GM18873 (cell line): ENCODE data around the gene MORC2.

Source experiments
- ATAC-seq: cut with Tn5 transposase; IDR thresholded peaks from one replicate; pipeline ENCODE4 v1.9.1; 2021; ENCODE audit warnings: mild to moderate bottlenecking, moderate library complexity, moderate number of reproducible peaks; ENCODE audit not compliant: unreplicated experiment, low FRiP score

Gene MORC2

DNA sequence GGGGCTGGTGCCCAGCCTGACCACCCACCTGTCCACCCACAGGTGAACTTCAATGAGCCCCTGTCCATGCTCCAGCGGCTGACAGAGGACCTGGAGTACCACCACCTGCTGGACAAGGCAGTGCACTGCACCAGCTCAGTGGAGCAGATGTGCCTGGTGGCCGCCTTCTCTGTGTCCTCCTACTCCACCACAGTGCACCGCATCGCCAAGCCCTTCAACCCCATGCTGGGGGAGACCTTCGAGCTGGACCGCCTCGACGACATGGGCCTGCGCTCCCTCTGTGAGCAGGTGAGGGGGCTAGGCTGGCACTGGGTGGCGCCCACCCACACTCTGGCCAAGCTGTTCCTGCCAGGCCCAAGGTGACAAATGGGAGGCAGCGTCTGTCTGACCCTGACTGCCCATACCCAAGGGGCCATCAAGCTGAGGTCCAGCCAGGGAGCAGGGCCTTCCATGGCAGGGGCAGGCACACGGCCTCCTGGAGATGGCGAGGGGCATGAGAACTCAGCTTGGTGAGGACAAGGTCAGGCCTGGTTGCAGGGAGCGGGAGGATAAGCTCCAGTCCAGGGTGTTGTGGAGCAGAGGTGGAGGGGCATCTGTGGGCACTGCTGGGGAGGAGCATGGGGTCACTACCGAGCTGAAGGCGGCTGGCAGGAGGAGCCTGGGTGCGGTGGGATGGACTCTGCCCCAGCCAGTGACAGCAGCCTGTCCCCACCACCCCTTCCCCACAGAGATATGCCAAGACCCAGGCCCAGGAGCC, 77.7 kb downstream of the MORC2 start:
- no peak for ATAC-seq

DNA sequence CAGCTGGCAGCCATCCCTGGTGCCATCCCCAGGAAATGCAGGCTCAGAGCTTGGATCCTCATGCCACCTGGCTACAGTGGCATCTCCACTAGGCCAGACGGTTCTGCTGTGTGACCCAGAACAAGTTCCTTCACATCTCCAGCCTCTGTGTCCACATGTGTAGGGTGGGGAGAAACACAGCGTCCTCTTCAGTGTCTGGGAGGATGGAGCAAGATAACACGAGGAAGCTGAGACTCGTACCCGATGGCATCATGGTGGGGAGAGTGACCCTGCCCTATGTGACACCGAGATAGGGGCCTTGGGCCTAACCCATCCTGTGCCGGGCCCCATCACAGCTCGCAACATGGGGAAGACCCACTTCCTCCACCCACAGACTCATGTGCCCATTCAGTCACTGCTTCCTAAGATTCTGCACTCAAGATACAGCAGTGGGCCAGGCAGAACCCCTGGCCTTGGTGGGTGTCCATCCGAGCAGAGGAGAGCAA, 78.5 kb downstream of the MORC2 start:
- no peak for ATAC-seq

DNA sequence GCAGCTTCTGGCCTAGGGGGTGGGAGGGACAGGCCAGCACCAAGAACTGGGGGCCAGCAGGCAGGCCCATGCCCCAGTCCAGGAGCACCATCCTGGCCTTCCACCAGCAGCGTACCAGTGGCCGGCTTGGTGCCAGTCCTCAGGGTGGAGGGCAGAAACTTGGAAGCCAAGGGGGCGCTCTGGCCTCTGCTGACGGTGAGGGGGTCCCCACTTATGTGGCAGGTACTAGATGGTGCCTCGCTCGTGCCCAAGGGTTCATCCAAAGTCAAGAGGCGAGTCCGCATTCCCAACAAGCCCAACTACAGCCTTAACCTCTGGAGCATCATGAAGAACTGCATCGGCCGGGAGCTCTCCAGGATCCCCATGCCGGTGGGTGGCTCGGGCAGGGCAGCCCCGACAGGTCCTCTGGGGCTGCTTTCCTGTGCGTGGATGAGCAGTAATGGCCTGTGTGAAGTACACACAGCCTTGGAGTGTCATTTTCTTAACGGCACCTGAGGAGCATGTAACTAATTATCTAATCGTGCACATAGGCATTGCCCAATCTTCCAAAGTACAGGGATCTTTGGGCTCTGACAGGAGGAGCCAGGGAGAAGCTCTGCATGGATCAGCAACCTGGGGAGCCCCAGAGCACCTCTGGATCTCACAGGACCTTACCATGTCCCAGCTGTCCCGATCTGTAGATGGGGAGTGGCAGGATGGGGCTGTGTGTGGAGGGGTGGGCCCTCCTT, 79.1 kb downstream of the MORC2 start:
- ATAC-seq, result no peak

DNA sequence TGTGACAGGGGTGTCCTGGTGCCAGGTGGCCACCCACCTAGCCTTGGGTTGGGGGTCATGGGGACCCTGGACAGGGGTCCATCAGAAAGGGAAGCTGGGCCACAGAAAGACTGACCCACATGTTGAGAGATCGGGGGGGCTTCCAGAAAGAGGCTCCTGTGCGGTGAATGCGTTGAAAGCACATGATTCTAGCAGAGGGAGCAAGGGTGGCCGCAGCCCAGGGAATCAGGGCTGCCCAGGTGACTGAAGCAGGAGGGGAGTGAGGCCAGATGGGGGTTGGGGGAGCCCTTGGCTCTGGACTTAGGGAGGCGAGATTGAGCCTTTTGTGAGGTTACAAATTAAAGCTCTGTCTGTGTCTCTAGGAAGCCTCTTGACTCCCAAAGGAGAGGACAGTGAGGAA, 80.7 kb downstream of the MORC2 start:
- ATAC-seq, result no peak

DNA sequence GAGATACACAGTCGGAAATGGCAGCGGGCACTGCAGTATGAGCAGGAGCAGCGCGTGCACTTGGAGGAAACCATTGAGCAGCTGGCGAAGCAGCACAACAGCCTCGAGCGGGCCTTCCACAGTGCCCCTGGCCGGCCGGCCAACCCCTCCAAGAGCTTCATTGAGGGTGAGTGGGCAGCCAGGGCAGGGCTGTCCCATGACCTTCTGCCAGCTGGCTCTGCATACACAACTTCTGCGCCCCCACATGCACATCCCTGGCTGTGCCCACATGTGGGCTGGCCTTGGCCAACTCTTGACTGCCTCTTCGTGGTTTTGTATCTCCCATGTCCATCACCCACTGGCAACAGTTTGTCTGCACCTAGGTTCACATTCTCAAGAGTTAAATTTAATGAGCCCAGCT, 81.1 kb downstream of the MORC2 start:
- no peak for ATAC-seq

DNA sequence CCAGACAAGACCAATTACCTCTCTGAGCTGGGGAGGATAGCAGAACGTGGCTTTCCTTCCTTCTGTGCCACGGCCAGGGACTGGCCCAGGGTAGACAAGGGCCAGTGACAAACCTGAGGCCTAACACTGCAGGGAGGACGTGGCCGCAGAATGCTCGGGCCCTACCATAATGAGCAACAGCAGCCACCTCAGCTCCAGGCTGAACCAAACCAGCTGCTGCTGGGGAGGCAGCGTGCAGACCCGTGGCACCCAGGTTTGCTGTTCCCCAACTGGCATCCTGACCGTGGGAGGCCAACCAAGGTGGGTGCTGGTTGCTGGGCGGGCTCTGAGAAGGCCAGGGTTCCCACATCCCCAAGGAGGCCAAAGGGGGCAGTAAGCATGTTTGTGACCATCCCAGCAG, 83.0 kb downstream of the MORC2 start:
- no peak for ATAC-seq

DNA sequence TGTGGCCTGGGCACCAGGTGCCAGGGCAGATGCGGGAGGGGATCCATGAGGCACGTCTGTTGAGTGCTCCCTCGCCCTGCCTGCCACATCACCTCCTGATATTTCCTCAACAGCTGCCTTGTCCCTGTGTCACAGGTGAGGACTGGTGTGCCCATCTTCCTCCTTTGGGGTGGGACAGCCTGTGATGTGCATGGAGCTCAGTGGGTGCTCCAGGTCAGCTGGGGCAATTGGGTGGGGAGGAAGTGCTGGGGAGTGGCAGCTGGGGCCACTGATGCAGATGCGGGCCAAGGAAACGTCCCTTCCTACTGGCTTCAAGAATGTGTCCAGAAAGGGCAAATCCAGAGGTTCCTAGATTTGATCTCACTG, 83.6 kb downstream of the MORC2 start:
- no peak for ATAC-seq

DNA sequence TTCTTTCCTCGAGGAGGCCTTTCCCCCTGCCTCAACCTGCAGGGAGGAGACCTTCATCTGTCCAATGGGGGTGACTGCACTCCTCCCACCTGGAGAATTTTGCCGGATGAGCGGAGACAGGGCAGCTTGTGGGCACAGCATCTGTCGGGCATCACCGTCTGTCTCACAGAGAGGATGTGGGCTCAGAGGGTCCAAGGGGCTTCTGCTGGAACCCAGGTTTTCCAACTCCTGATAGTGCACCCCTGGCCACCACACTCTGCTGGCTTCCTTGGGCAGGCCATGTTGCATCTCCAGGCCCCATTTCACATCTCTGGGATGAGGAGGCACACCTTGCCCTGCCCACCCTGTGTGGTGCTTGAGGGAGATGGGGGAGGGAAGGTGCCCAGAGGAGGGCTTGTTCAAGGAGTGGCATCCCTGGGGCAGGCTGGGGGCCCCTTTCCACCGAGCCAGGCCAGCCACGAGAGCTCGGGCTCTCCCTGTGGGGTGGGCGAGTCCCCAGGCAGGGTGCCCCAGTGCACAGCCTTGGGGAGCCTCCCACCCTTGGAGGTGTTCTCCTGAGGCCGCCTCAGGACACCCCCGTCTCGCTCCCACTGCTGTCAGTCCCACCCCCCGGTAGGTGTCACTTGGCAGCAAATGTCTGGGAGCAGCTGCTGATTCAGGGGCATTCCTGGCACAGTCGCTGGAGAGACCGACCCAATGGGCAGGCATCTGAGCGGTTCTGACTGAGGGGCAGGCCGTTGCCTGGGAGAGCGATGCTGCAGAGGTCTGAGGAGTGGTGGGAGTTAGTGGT, 84.2 kb downstream of the MORC2 start:
- no peak for ATAC-seq

DNA sequence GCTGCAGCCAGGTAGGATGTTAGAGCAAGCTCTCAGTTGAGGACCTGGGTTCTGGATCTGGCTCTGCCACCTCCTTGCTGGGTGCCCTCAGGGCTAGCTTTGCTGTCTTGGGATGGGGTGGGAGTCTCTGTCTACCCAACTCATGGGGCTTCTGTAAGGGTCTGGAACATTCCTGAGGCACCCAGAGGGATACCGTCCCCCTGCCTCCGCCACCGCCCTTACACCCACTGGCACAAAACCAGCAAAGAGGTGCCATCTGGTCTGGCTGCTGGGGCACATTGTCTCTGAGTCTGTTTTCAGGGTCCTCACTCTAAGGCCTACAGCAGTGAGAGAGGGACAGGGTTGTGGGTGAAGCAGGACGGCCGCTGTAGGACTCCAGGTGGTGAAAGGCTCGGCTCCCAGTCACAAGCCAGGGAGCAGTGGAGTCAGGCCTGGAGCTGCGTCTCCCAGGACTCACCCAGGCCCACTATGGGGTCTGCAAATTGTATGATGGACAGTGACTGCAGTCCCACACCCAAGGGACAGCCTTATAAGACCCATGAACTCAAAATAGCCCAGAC, 84.9 kb downstream of the MORC2 start:
- ATAC-seq, result no peak

DNA sequence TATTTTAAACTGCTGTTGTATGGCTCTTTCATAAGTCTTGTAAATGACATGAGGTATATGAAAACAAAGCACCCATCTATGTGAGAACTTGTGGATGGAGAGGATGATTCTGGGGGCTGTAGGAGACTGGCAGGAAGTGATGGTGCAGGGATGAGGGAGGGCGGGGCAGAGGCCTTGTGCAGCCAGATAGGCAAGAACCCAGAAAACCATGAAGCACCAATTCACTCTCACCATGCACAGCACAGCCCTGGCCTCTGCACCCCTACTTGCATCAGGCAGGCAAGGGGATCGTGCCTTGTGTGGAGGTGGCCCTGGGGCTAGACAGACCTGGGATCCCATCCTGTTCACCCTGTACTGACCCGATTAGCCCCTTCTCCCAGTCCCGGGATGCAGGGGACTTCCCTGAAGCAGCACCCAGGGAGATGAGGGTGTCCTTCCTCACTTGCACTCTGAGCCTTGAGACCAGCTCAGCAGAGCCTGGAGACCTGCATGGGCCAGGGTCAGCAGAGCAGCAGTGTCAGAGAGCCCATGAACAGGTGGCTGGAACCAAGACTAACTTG, 85.5 kb downstream of the MORC2 start:
- no peak for ATAC-seq

DNA sequence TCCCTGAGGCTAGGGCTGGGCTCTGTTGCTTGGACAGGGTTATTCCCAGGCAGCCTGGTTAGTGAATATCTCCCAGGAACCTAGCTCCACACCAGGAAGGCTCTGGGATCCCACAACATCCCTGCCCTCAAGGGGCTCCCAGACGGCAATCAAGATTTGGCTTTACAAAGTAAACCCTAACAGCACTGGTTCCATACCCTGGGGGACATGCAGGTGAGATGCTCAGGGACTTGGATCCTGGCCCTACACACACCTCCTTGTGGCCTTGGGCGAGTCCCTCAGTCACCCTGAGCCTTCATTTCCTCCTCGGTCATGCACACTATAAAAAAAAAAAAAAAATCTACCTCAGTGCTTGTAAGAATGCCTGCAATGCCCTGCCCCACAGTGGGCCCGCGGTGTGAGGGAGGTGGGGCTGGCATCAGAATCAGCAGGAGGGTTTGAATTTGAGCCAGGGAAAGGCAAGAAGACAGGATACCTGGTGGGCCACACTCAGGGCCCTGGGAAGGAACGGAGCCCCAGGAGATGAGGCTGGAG, 86.3 kb downstream of the MORC2 start:
- no peak for ATAC-seq

DNA sequence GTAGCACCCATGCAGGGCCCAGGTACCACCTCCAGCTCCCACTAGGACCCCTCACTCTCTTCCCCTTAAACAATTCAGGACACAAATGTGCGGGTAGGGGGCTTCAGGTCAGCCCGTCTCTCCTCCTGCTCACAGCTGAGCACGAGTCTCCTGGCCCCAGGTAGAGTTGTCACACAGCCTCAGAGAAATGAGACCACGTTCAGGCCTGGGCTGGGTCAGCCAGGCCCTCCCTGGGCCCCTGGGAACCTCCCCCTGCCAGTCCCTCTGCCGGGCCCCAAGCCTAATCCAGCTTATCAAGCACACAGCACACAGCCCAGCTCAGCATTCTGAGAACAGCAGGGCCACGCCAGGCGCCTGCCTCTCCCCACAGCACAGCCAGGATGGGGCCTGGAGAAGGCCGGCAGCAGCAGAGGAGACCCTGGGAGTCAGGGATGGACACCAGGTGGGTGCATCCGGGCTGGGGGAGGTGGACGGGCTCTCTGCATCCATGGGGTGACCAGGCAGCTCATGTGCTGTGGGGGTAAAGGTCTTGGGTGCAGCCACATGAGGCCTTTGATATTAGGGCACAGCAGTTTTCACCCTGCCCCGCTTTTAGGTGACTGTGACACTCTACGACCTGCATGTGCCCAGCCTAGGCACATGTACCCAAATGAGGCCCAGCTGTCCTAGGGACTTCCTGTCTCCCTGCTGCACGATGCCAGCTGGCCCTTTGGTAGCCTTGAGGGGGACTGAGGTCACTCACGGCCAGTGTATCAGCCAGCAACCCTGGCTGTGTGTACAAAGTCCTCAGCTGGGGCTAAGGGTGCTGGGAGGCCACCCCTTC, 87.0 kb downstream of the MORC2 start:
- no peak for ATAC-seq

DNA sequence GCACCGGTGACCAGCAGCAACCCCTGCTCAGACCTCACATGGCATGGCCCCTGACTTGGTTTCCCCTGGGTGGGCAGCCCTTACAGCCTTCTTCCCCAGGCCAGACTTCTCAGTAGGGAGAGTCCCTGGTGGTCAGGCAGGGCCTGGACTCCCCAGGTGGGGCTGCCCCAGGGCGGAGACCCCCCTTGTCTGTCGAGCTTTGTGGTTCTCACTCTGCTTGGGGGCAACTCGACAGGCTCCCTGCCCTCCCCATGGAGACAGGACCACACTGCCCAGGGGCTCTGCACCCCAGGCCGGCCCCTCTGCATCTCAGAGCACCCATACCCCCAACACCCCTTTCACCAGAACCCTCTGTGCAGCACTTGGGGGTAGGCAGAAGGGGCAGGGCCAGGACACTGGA, 87.7 kb downstream of the MORC2 start:
- ATAC-seq, result no peak

DNA sequence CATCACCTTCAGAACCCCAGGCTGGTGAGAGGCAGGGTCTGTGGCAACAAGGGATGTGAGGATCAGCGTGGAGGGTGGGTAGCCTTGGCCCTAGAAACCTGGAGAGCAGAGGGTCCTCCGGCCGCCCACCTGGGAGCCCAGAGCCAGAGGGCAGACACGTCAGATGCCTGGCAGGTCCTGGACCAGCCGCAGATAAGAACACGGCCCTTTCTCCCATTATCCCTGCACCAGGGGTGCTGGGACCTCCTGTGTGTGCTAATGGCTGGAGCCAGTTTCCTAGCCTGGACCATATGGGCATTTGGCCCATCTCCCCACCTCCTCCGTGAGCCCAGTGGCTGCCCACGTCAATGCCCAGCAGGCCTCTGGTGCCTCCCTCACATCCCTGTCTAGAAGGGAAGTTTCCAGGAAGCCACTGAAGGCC, 88.4 kb downstream of the MORC2 start:
- no peak for ATAC-seq

DNA sequence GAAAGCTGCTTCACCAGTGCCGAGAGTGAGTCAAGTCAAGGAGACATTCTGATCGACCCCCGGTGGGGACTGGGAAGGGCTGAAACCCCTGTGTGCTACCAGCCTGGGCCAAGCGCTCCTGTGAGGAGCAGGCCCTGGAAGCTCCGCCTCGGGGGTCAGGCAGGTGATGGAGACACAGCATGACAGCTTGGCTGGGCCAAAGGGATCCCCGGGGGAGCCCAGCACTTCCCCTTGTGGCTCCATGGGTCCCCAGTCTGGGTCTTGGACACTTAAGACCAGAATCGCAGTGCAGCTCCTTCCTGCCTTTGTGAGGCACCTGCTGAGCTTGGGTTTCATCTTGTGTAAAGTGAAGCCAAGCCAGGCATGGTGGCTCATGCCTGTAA, 89.2 kb downstream of the MORC2 start:
- ATAC-seq, result no peak

DNA sequence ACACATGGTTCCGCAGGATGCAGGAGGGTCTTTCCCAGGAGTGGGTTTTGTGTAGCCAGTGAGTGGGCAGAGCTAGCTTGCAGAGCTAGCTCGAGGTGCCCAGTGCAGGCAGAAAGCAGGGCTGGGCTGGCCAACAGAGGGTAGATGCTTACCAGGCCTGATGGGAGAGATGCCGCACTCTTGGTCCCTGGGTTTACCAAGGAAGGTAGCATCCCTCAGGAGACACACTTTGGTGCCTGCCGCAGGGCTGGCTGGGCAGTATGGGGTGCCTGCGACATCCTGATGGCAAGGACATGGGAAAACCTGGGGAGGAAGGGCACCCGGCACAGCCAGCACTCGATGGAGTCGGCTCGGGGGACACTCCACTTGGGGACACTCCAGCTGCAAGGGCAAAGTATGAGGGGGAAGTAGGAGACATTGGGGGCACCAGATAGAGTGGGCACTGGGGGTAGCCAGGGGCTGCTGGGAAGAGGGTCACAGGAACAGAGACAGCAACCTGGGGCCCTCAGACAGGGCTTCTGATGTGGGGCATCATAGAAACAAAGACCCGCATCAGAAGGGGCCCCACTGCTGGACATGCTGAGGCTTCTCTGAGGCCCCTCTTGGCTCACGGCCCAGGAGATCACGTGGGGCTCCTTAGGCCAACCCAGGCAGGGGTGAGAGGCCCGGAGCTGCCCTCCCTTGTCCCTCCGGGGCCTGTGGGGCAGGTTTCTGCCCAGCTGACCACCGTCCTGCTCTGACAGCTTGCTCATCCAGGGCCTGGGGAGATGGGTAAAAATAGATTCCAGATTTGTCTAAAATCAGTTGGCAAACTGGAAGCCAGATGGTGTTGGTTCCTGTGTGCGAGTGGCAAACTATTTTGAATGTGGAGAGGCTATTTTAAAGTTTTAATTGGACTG, 89.8 kb downstream of the MORC2 start:
- ATAC-seq, result no peak

DNA sequence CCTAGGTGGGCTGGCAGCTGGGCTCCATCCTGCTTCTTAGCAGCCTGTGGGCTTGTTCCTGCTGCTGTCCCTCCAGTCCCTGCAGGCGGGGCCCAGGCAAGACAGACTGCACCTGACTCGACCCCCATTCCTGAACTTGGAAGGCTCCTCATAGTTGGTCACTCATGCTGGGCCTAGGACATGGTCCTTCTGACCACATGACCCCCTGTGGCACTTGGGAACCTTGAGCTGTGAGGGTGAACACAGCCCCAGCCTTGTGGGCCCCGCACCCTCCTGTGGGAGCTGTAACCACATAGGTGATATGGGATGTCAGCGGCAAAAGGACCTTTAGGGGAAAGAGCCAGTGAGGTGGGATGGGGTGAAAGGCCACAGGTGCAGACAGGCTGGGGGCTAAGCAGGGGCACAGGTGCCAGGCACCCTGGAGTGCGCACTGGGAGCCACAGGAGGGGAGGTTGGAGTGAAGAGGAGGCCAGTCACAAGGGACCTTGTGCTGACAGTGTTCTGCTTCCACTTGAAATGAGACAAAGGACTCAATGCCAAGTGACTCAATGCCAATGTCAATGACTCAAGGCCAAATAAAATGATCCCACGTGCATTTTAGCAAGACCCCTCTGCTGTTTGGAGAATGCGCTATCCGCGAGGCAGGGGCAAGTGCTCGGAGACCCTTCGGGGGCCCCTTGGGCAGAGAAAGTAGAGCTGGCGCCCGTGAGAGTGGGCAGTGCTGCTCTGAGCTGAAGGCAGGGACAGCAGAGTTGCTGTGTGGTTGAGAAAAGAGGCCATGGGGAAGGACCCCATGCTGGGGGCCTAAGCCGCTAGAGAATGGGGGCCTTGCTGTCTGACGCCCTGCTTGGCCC, 90.7 kb downstream of the MORC2 start:
- ATAC-seq, result no peak
